GM12878 (cell line): Measurements from ENCODE around the gene PDE8B. TPM values are rescaled to one million over a fixed set of nuclear protein-coding genes. Genes with fewer than 3 reads are reported as not detected.

ENCODE experiments used
- ATAC-seq: fragments of 200-7000 bp; cut with Tn5 transposase; 3 replicates; pipeline ENCODE4 v1.9.1; 2020; ENCODE audit warnings: mild to moderate bottlenecking, moderate library complexity
- BruUV-seq: library from RNA; stranded (reverse); fragments of 400-500 nt; replicated peaks from 2 replicates; lab custom pipeline; 2021; lab: Mats Ljungman, UMichigan
- CTCF ChIA-PET: fragments of 300-600 bp; sonication (Branson Sonifier 250); formaldehyde crosslinking; extraction: SDS; loops from one replicate; lab custom pipeline; 2021; ENCODE audit warnings: inconsistent platforms; lab: Yijun Ruan, JAX
- POLR2A ChIA-PET: fragments of 350-600 bp; formaldehyde crosslinking; extraction: SDS; loops from one replicate; lab custom pipeline; 2021; ENCODE audit warnings: inconsistent platforms; lab: Charles Lee
- RAD21 ChIA-PET: fragments of 300-600 bp; sonication (Branson Sonifier 250); formaldehyde crosslinking; loops from one replicate; lab custom pipeline; 2023; ENCODE audit warnings: antibody characterized with exemption; ENCODE audit not compliant: unreplicated experiment; lab: Charles Lee
- SMC1A ChIA-PET: fragments of 300-600 bp; sonication (Branson Sonifier 250); formaldehyde crosslinking; loops from one replicate; lab custom pipeline; 2023; ENCODE audit not compliant: unreplicated experiment, uncharacterized antibody; lab: Charles Lee
- DNase-seq: peaks from one replicate; pipeline ENCODE4 v3.0.0-alpha.2; 2011; ENCODE audit warnings: low read depth, low spot score
- FAIRE-seq: peaks from 3 replicates; lab custom pipeline; 2011; peaks lifted over from hg19 to GRCh38; lab: Jason Lieb, UNC
- H2AFZ ChIP-seq: 2 replicates; pipeline ENCODE4 v1.6.0; 2011; ENCODE audit warnings: low read depth, low read length, control low read depth; ENCODE audit not compliant: control insufficient read depth
- H3K27ac ChIP-seq: 2 replicates; pipeline ENCODE4 v1.5.1; 2011; ENCODE audit warnings: control low read depth; ENCODE audit not compliant: control insufficient read depth, insufficient read depth
- H3K27me3 ChIP-seq, 2 experiments: replicated peaks in 1 of 2; 2 replicates each; pipeline versions ENCODE4 v1.6.0 to v1.6.1; 2011; ENCODE audit warnings: low read length in 1 of 2; ENCODE audit not compliant: control insufficient read depth in 2 of 2, insufficient read depth in 2 of 2
- H3K36me3 ChIP-seq, 2 experiments: 2 replicates each; pipeline ENCODE4 v1.5.1; 2011; ENCODE audit warnings: low read length in 1 of 2; ENCODE audit not compliant: control insufficient read depth in 2 of 2, insufficient read depth in 2 of 2
- H3K4me1 ChIP-seq: 2 replicates; pipeline ENCODE4 v1.6.1; 2011; ENCODE audit warnings: mild to moderate bottlenecking, low read length, moderate library complexity, mixed read lengths; ENCODE audit not compliant: control insufficient read depth, insufficient read depth
- H3K4me2 ChIP-seq: 2 replicates; pipeline ENCODE4 v1.6.0; 2011; ENCODE audit warnings: control low read depth; ENCODE audit not compliant: control insufficient read depth, insufficient read depth
- H3K4me3 ChIP-seq: fragments of 200-600 bp; sonication (generic); 2 replicates; pipeline ENCODE4 v1.5.1; 2016
- H3K79me2 ChIP-seq: 2 replicates; pipeline ENCODE4 v1.6.0; 2011; ENCODE audit warnings: low read length; ENCODE audit not compliant: control insufficient read depth, insufficient read depth
- H3K9ac ChIP-seq: 2 replicates; pipeline ENCODE4 v1.8.0; 2011; ENCODE audit warnings: low read length, control low read depth, mixed read lengths; ENCODE audit not compliant: control insufficient read depth, insufficient read depth
- H3K9me3 ChIP-seq: replicated peaks from 3 replicates; pipeline ENCODE4 v1.5.1; 2011; ENCODE audit warnings: mild to moderate bottlenecking, low read length; ENCODE audit not compliant: control insufficient read depth, insufficient read depth
- H4K20me1 ChIP-seq: 2 replicates; pipeline ENCODE4 v1.6.0; 2011; ENCODE audit not compliant: control insufficient read depth, insufficient read depth
- ATF7 ChIP-seq: fragments of 450-650 bp; IDR thresholded peaks from 2 replicates; pipeline ENCODE4 v1.6.1; 2016; ENCODE audit warnings: low read depth, mild to moderate bottlenecking
- BCL11A ChIP-seq: IDR thresholded peaks from 2 replicates; pipeline ENCODE4 v1.6.1; 2011; ENCODE audit warnings: low read depth, low read length
- BCLAF1 ChIP-seq: fragments of 450-650 bp; IDR thresholded peaks from 2 replicates; pipeline ENCODE4 v1.6.1; 2017; ENCODE audit warnings: antibody characterized with exemption, mild to moderate bottlenecking, moderate library complexity
- E4F1 ChIP-seq: fragments of 450-650 bp; IDR thresholded peaks from 2 replicates; pipeline ENCODE4 v1.6.1; 2018; ENCODE audit warnings: borderline replicate concordance, mild to moderate bottlenecking; ENCODE audit not compliant: partially characterized antibody
- FOS ChIP-seq: IDR thresholded peaks from 3 replicates; pipeline ENCODE4 v1.6.1; 2011; ENCODE audit warnings: borderline replicate concordance; ENCODE audit not compliant: insufficient read length; ENCODE audit errors: extremely low read depth
- HCFC1 ChIP-seq: fragments of 150-350 bp; IDR thresholded peaks from 2 replicates; pipeline ENCODE4 v1.6.1; 2014; ENCODE audit warnings: low read length
- IRF5 ChIP-seq: fragments of 450-650 bp; IDR thresholded peaks from 2 replicates; pipeline ENCODE4 v1.6.1; 2017; ENCODE audit warnings: borderline replicate concordance
- KLF5 ChIP-seq: fragments of 450-650 bp; IDR thresholded peaks from 2 replicates; pipeline ENCODE4 v1.6.1; 2014; ENCODE audit warnings: mild to moderate bottlenecking; ENCODE audit not compliant: partially characterized antibody
- LARP7 ChIP-seq: fragments of 450-650 bp; IDR thresholded peaks from 2 replicates; pipeline ENCODE4 v1.6.1; 2017; ENCODE audit warnings: mild to moderate bottlenecking
- NBN ChIP-seq: fragments of 450-650 bp; IDR thresholded peaks from 2 replicates; pipeline ENCODE4 v1.6.1; 2016
- NFIC ChIP-seq: IDR thresholded peaks from 2 replicates; pipeline ENCODE4 v1.6.1; 2012; ENCODE audit warnings: low read depth, mild to moderate bottlenecking, inconsistent platforms, low read length, moderate library complexity
- PML ChIP-seq: IDR thresholded peaks from 2 replicates; pipeline ENCODE4 v1.6.1; 2012; ENCODE audit warnings: low read length, inconsistent platforms
- POLR2AphosphoS5 ChIP-seq: IDR thresholded peaks from 2 replicates; pipeline ENCODE4 v1.6.1; 2011; ENCODE audit warnings: mild to moderate bottlenecking, low read length, inconsistent platforms
- WGBS: methylation state at CpG from one replicate; pipeline ENCODE4 v1.1.6; 2016; ENCODE audit warnings: low lambda C conversion rate; ENCODE audit not compliant: insufficient replicate concordance, insufficient coverage; ENCODE audit errors: missing lambda C conversion rate; 5-methylcytosine and 5-hydroxymethylcytosine counted together
- in situ Hi-C: fragments of 300-500 bp; cut with MboI; formaldehyde crosslinking; loops from 9 replicates; pipeline ENCODE4 v1.14.3; 2018; ENCODE audit warnings: mixed read lengths
- intact Hi-C: fragments of 100-400 bp; cut with micrococcal nuclease; formaldehyde crosslinking; loops from one replicate; pipeline ENCODE4 v1.14.2; 2022; ENCODE audit not compliant: unreplicated experiment
- polyA plus RNA-seq, 11 experiments: library from polyadenylated mRNA; depleted of rRNA in 4 of 11; unstranded in 6 of 11; stranded (reverse) in 5 of 11; fragments of >200 nt; fragmentation: Nextera tagmentation in 4 of 11; fragmentation: Illumina TruSeq in 1 of 11; extraction: Ambion mirVana in 4 of 11; extraction: Trizol in 1 of 11; gene quantifications; 1 replicate in 1 of 11; 2 replicates in 10 of 11; pipeline versions ENCODE4 v1.2.1 to v1.2.3, GENCODE V29; 2011 to 2016; ENCODE audit warnings: inconsistent platforms in 2 of 11, missing spikeins in 2 of 11, low read depth in 1 of 11
- total RNA-seq, 4 experiments: library from RNA; depleted of rRNA in 3 of 4; stranded (reverse); fragments of >200 nt in 3 of 4; fragmentation: Illumina TruSeq in 1 of 4; extraction: Trizol in 1 of 4; gene quantifications; 2 replicates each; pipeline versions ENCODE4 v1.2.1 to v1.2.3, GENCODE V29; 2013 to 2021

The PDE8B gene
- total and polyA plus RNA-seq, 10 of the 15 experiments (the other 5 are each of a cell fraction or from before 2014, with no cell fraction given): 0.03 to 0.44 (median 0.20) TPM; not detected in 3

GRCh38 chr5:77368367-77368766 is 157.9 kb downstream of the PDE8B start (continued):
- TF ChIP-seq BCLAF1 (no peak), IRF5 (no peak), BCL11A (no peak), FOS (no peak), E4F1 (no peak)

- ChIA-PET RAD21 (interaction anchor here (1.0 kb wide), 1 partner anchor 7 kb away, joined by 3 read pairs; no protein-coding TSS in a partner anchor), CTCF (interaction anchor here (1.6 kb wide), 1 partner anchor 13 kb away, joined by 3 read pairs; no protein-coding TSS in a partner anchor), POLR2A (no interaction called here), SMC1A (interaction anchor here (0.7 kb wide), 1 partner anchor 764 kb away, joined by 3 read pairs; no protein-coding TSS in a partner anchor)
- Histone ChIP-seq H3K4me3 (no peak overlapping the region), H3K27me3 (no peaks in the 10 kb centered on the region), H3K4me2 (no peak overlapping the region), H3K9me3 (no peaks in the 10 kb centered on the region), H3K79me2 (no peaks in the 10 kb centered on the region), H3K9ac (no peak overlapping the region), H2AFZ (no peak overlapping the region), H3K4me1 (no peaks in the 10 kb centered on the region), H4K20me1 (no peaks in the 10 kb centered on the region), H3K27ac (no peak overlapping the region), H3K36me3 (no peaks in the 10 kb centered on the region)
- in situ Hi-C loops (no loop called here), intact Hi-C loops (no loop called here)
- no TSS peak for BruUV-seq
- ATAC-seq (no peak), FAIRE-seq (no peak), DNase-seq (no peak)
- TF ChIP-seq LARP7: no peak
- no peak for TF ChIP-seq NFIC
- TF ChIP-seq NBN: no peak
- TF ChIP-seq KLF5: no peak
- TF ChIP-seq ATF7: no peak
- TF ChIP-seq POLR2AphosphoS5: no peak
- TF ChIP-seq PML: no peak
- no peak for TF ChIP-seq HCFC1
- 37% methylated on average over 2 of the region's 2 CpGs for WGBS
These were observed 159.1 kb downstream of the PDE8B start for GRCh38 chr5:77369566-77369965.
